ENCODE data around the gene ANKRD17.

DNA sequence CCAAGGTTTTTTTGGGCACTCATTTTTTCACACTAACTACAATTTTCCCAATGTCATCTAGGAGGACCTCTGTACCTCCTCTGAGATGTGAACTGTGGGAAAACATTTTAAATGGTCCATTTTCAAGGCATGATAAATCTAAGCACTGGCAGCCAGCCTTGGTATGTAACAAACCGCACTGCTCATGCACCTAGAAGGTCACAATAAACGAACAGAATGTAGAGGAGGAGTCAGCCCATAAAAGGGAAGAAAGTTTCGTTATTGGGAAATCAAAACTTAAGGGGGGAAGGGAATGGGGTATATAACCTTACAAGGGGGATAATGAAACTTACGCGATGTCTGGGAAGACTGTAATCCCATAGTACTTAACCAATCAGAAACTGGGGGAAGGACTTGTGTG is 205.5 kb downstream of the ANKRD17 start:
- TF ChIP-seq, protein P1, sequence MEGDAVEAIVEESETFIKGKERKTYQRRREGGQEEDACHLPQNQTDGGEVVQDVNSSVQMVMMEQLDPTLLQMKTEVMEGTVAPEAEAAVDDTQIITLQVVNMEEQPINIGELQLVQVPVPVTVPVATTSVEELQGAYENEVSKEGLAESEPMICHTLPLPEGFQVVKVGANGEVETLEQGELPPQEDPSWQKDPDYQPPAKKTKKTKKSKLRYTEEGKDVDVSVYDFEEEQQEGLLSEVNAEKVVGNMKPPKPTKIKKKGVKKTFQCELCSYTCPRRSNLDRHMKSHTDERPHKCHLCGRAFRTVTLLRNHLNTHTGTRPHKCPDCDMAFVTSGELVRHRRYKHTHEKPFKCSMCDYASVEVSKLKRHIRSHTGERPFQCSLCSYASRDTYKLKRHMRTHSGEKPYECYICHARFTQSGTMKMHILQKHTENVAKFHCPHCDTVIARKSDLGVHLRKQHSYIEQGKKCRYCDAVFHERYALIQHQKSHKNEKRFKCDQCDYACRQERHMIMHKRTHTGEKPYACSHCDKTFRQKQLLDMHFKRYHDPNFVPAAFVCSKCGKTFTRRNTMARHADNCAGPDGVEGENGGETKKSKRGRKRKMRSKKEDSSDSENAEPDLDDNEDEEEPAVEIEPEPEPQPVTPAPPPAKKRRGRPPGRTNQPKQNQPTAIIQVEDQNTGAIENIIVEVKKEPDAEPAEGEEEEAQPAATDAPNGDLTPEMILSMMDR (IDR thresholded peaks at IDR 0.05; ENCODE audit: poor library complexity, severe bottlenecking) = no peak
- TF ChIP-seq MXI1 (conservative IDR thresholded peaks at IDR 0.05; ENCODE audit: poor library complexity, severe bottlenecking) (no peak), POLR2AphosphoS5 (IDR thresholded peaks at IDR 0.05) (no peak), EP300 (conservative IDR thresholded peaks at IDR 0.05; ENCODE audit: poor library complexity, severe bottlenecking) (no peak), TAF1 (IDR thresholded peaks at IDR 0.05; ENCODE audit: low read depth) (no peak)
